GM23248 (cell line): ENCODE measurements around the gene TMCC2. TPM values are rescaled to one million over a fixed set of nuclear protein-coding genes. Genes with fewer than 3 reads are reported as not detected.

ENCODE experiments used
- DNase-seq: peaks from one replicate; pipeline ENCODE4 v3.0.0-alpha.2; 2015
- H2AFZ ChIP-seq: fragments of 200-600 bp; sonication (generic); 2 replicates; pipeline ENCODE4 v1.6.1; 2016; ENCODE audit warnings: antibody characterized with exemption
- H3F3A ChIP-seq: fragments of 200-600 bp; sonication (generic); 2 replicates; pipeline ENCODE4 v1.6.1; 2016; ENCODE audit warnings: mild to moderate bottlenecking, antibody characterized with exemption, mixed run types; ENCODE audit not compliant: insufficient read depth
- H3K27ac ChIP-seq: fragments of 200-600 bp; sonication (generic); 2 replicates; pipeline ENCODE4 v1.5.1; 2016; ENCODE audit warnings: mild to moderate bottlenecking
- H3K27me3 ChIP-seq: fragments of 200-600 bp; sonication (generic); replicated peaks from 2 replicates; pipeline ENCODE4 v1.6.1; 2016; ENCODE audit warnings: mild to moderate bottlenecking; ENCODE audit not compliant: insufficient read depth
- H3K36me3 ChIP-seq: fragments of 200-600 bp; sonication (generic); 2 replicates; pipeline ENCODE4 v1.6.1; 2016; ENCODE audit warnings: low read depth, mild to moderate bottlenecking
- H3K4me1 ChIP-seq: fragments of 200-600 bp; sonication (generic); 2 replicates; pipeline ENCODE4 v1.6.1; 2016; ENCODE audit warnings: mild to moderate bottlenecking; ENCODE audit not compliant: insufficient read depth
- H3K4me2 ChIP-seq: fragments of 200-600 bp; sonication (generic); one replicate; pipeline ENCODE4 v1.6.1; 2016; ENCODE audit warnings: mild to moderate bottlenecking; ENCODE audit not compliant: unreplicated experiment
- H3K4me3 ChIP-seq: fragments of 200-600 bp; sonication (generic); 2 replicates; pipeline ENCODE4 v1.5.1; 2016; ENCODE audit warnings: mild to moderate bottlenecking
- H3K79me2 ChIP-seq: fragments of 200-600 bp; sonication (generic); 2 replicates; pipeline ENCODE4 v1.6.1; 2016; ENCODE audit warnings: mild to moderate bottlenecking; ENCODE audit not compliant: insufficient read depth
- H3K9ac ChIP-seq: fragments of 200-600 bp; sonication (generic); 2 replicates; pipeline ENCODE4 v1.6.1; 2016; ENCODE audit warnings: mild to moderate bottlenecking
- H3K9me2 ChIP-seq: fragments of 200-600 bp; sonication (generic); 2 replicates; pipeline ENCODE4 v1.6.1; 2016; ENCODE audit warnings: mixed run types, mild to moderate bottlenecking, moderate library complexity; ENCODE audit not compliant: insufficient read depth
- H3K9me3 ChIP-seq: fragments of 200-600 bp; sonication (generic); one replicate; pipeline ENCODE4 v1.6.1; 2017; ENCODE audit warnings: low read depth
- H4K20me1 ChIP-seq: fragments of 200-600 bp; sonication (generic); 2 replicates; pipeline ENCODE4 v1.6.0; 2016; ENCODE audit not compliant: insufficient read depth
- EZH2 ChIP-seq: fragments of 200-600 bp; sonication (generic); IDR thresholded peaks from 2 replicates; pipeline ENCODE4 v1.6.1; 2018; ENCODE audit warnings: antibody characterized with exemption, mild to moderate bottlenecking; ENCODE audit not compliant: insufficient read depth, poor library complexity, severe bottlenecking
- EZH2phosphoT487 ChIP-seq: fragments of 200-600 bp; sonication (generic); IDR thresholded peaks from 2 replicates; pipeline ENCODE4 v1.6.1; 2018; ENCODE audit warnings: antibody characterized with exemption, moderate library complexity, mild to moderate bottlenecking, low read depth; ENCODE audit not compliant: insufficient read depth
- WGBS, 2 experiments: methylation state at CpG; one replicate each; pipeline ENCODE4 v1.1.6; 2015 to 2017; ENCODE audit warnings: low lambda C conversion rate in 2 of 2, low coverage in 1 of 2; ENCODE audit errors: missing lambda C conversion rate in 2 of 2; 5-methylcytosine and 5-hydroxymethylcytosine counted together
- in situ Hi-C: fragments of 300-500 bp; cut with MboI; formaldehyde crosslinking; loops from 2 replicates; pipeline ENCODE4 v1.15.0; 2020
- polyA plus RNA-seq: library from polyadenylated mRNA; unstranded; fragments of >200 nt; fragmentation: Nextera tagmentation; extraction: Ambion mirVana; gene quantifications from 2 replicates; pipeline ENCODE4 v1.2.1, GENCODE V29; 2016
- total RNA-seq: library from RNA; depleted of rRNA; stranded (reverse); fragments of >200 nt; shearing (Covaris generic); gene quantifications from 2 replicates; pipeline ENCODE4 v1.2.3, GENCODE V29; 2014

The TMCC2 gene
- total and polyA plus RNA-seq, 2 experiments from 2014 or later: 0.39 to 1.7 TPM

DNA sequence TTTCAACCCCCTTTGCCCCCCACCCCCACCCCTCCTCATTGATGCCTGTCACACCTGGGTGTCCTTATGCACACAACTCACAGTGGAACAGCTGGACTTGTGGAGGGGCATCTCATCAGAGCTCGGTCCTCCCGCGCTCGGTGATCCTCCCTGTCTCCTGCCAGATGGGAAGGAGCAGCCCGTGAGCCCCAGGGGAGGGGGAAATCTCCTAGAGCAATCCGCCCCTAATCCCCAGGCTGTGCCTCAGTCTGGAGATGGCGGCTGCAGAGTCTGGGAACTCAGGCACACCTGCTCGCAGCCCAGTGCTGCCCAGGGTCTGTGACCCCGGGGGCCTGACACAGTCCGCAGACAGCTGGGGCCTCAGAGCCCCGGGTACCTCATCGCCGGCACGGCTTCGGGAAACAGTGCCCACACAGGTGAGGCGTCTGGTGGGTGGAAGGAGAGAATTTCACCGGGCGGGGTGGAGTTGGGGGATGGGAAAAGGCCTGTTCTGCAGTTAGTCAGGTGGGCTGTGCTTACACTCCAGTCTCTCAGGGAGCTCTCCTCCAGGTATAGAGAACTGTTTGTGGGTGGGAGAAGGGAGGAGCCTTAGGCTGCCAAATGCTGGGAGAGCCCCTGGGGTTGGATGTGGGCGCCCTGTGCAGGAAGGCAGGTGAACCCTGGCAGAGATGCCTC, 29.3 kb downstream of the TMCC2 start:
- Histone ChIP-seq H3F3A (no peaks in the 10 kb centered on the region), H3K4me2 (no peak overlapping the region), H3K27ac (no peak overlapping the region), H3K9me3 (no peaks in the 10 kb centered on the region), H3K36me3 (no peaks in the 10 kb centered on the region), H3K79me2 (no peaks in the 10 kb centered on the region), H3K27me3 (no peaks in the 10 kb centered on the region), H2AFZ (no peak overlapping the region), H3K4me3 (no peak overlapping the region), H3K9me2 (no peaks in the 10 kb centered on the region), H3K4me1 (peaks cover 13% of the 10 kb centered on the region), H3K9ac (no peak overlapping the region), H4K20me1 (no peaks in the 10 kb centered on the region)
- in situ Hi-C loops: loop anchor here (10.0 kb wide), 1 partner anchor 122 kb away; no protein-coding TSS in a partner anchor
- DNase-seq: no peak
- TF ChIP-seq EZH2phosphoT487: no peak
- TF ChIP-seq EZH2: no peak
- WGBS, 2 experiments: 83 to 87% methylated on average over 19 of the region's 19 CpGs

DNA sequence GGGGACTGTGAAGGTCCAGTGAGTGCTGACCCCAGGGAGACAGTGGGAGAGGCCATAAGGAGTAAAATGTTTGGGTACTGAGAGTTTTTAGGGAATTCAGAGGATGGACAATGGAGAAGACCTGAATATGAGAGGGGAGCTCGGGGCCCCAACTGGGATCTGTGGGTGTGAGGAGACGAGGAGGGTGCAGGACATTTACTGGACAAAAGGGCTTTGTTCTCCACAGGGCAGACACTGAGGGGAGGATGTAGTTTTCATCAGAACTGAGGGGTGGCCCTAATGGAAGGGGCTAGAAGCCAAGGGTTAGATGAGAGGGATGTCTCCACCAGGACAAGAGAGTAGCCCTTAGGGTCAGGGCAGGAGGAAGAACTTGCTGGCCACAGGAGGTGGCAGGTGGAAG, 30.0 kb downstream of the TMCC2 start:
- in situ Hi-C loops: loop anchor here (10.0 kb wide), 1 partner anchor 123 kb away; no protein-coding TSS in a partner anchor
- Histone ChIP-seq H3K27ac (no peak overlapping the region), H3K27me3 (no peaks in the 10 kb centered on the region), H3K9me2 (no peaks in the 10 kb centered on the region), H3K4me1 (peaks cover 19% of the 10 kb centered on the region), H3K4me2 (no peak overlapping the region), H3K79me2 (no peaks in the 10 kb centered on the region), H4K20me1 (no peaks in the 10 kb centered on the region), H3K9me3 (no peaks in the 10 kb centered on the region), H3K9ac (no peak overlapping the region), H2AFZ (no peak overlapping the region), H3F3A (no peaks in the 10 kb centered on the region), H3K4me3 (no peak overlapping the region), H3K36me3 (no peaks in the 10 kb centered on the region)
- 77 to 85% methylated on average over 2 of the region's 2 CpGs for WGBS, 2 experiments
- no peak for DNase-seq
- TF ChIP-seq EZH2phosphoT487: no peak

DNA sequence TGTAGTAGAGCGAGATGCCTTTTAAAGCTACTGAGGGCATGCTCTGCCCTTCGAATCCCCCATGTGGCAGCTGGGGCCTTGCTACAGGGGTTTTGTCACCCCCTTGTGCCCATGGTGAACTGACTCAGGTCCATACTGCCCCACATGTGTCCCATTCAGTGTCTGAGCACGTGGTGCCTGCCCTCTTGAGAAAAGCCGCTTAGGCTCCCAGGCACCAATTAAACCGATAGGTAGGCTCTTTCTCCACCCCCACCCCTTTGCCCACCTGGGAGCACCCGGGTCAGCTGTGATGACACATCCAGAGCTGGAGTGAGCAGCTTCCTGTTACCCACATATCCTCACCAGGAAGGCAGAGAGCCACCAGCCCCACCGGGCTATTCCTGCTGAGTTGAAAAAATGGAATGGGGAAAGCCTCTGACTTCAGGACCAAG, 30.5 kb downstream of the TMCC2 start:
- Histone ChIP-seq H3K27ac (no peak overlapping the region), H3K27me3 (no peaks in the 10 kb centered on the region), H3K9ac (no peak overlapping the region), H3K36me3 (no peaks in the 10 kb centered on the region), H3F3A (no peaks in the 10 kb centered on the region), H4K20me1 (no peaks in the 10 kb centered on the region), H3K9me2 (no peaks in the 10 kb centered on the region), H3K9me3 (no peaks in the 10 kb centered on the region), H3K4me2 (no peak overlapping the region), H3K4me1 (peaks cover 21% of the 10 kb centered on the region), H3K79me2 (no peaks in the 10 kb centered on the region), H3K4me3 (no peak overlapping the region), H2AFZ (no peak overlapping the region)
- 70 to 77% methylated on average over 6 to 7 of the region's 7 CpGs for WGBS, 2 experiments
- no peak for DNase-seq
- TF ChIP-seq EZH2phosphoT487 (no peak), EZH2 (no peak)
- in situ Hi-C loops: loop anchor here (10.0 kb wide), 1 partner anchor 123 kb away; no protein-coding TSS in a partner anchor

DNA sequence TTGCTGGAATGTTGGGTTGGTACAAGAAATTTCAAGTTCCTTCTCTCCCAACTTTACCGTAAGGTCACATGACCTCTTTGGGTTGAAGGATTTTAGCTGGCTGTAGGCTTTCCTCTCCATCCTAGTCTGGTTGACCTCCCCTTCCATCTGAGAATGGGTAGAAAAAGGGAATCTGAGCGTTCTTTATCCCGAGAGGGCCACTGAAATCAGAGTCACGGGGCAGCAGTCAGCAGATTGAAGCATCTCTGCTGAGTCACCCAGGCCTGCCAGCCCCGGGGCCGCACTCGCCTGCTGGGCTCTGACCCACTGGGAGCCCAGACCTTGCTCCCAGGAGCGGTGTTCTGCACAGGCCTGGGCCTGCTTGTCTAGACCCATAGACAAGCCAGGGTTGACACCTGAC, 31.0 kb downstream of the TMCC2 start:
- Histone ChIP-seq H3K4me2 (no peak overlapping the region), H3K27ac (no peak overlapping the region), H3K27me3 (no peaks in the 10 kb centered on the region), H2AFZ (no peak overlapping the region), H3K4me1 (peaks cover 21% of the 10 kb centered on the region), H3K9ac (no peak overlapping the region), H3K36me3 (no peaks in the 10 kb centered on the region), H3F3A (peaks cover 2% of the 10 kb centered on the region; the same call in 1 of the 2 replicates), H3K79me2 (no peaks in the 10 kb centered on the region), H3K9me3 (no peaks in the 10 kb centered on the region), H3K9me2 (no peaks in the 10 kb centered on the region), H4K20me1 (no peaks in the 10 kb centered on the region), H3K4me3 (no peak overlapping the region)
- in situ Hi-C loops: loop anchor here (10.0 kb wide), 1 partner anchor 124 kb away; no protein-coding TSS in a partner anchor
- WGBS, 2 experiments: 87 to 91% methylated on average over 6 to 7 of the region's 8 CpGs
- TF ChIP-seq EZH2: no peak
- DNase-seq: peak; percentile 41
